ENCODE results near the gene CDA. TPM values are rescaled to one million over a fixed set of nuclear protein-coding genes. Genes with fewer than 3 reads are reported as not detected.

Gene CDA
- total and polyA plus RNA-seq, 2 donors from 2014 or later, result 6.0 to 29.9 TPM

GRCh38 chr1:20640183-20640597, 51.3 kb downstream of the CDA start:
- Histone ChIP-seq H3K9ac (ENCODE audit: low read length in 3 of 3) (no peak overlapping the region), H3K27ac (ENCODE audit: low read depth in 2 of 2, low read length in 2 of 2) (no peak overlapping the region), H3K9me3 (ENCODE audit: control insufficient read depth in 2 of 3, insufficient read depth in 1 of 3, low read length in 3 of 3) (no peaks in the 10 kb centered on the region), H3K4me3 (ENCODE audit: low read length in 3 of 3) (no peak overlapping the region), H3K36me3 (ENCODE audit: control insufficient read depth in 2 of 3, insufficient read depth in 3 of 3, low read length in 3 of 3) (peaks cover 8 to 57% (median 47%) of the 10 kb centered on the region in 3 donors), H3K27me3 (ENCODE audit: control insufficient read depth, insufficient read depth, low read length) (no peaks in the 10 kb centered on the region), H3K4me1 (ENCODE audit: control insufficient read depth in 2 of 3, insufficient read depth in 2 of 3, low read depth in 1 of 3, low read length in 3 of 3) (no peaks in the 10 kb centered on the region)
- peak; percentile 78 for TF ChIP-seq CTCF (IDR thresholded peaks at IDR 0.05; ENCODE audit: borderline replicate concordance, extremely low read depth, insufficient read depth)
- no peak for FAIRE-seq
- peak in 3 of 5 donors; percentile 50 to 71 (median 60) for DNase-seq
- intact Hi-C loops (cut with DNase I), result no loop called here

GRCh38 chr1:20641975-20642374, 53.1 kb downstream of the CDA start:
- no peak overlapping the region for H3K27ac ChIP-seq (ENCODE audit: low read depth in 2 of 2, low read length in 2 of 2)
- DNase-seq, result no peak
- no peaks in the 10 kb centered on the region for H3K27me3 ChIP-seq (ENCODE audit: control insufficient read depth, insufficient read depth, low read length)
- H3K4me1 ChIP-seq (ENCODE audit: control insufficient read depth in 2 of 3, insufficient read depth in 2 of 3, low read depth in 1 of 3, low read length in 3 of 3), result no peaks in the 10 kb centered on the region
- no peak for FAIRE-seq
- intact Hi-C loops (cut with DNase I), result no loop called here
- no peak for TF ChIP-seq CTCF (IDR thresholded peaks at IDR 0.05; ENCODE audit: borderline replicate concordance, extremely low read depth, insufficient read depth)
- H3K36me3 ChIP-seq (ENCODE audit: control insufficient read depth in 2 of 3, insufficient read depth in 3 of 3, low read length in 3 of 3), result peaks cover 8 to 60% (median 47%) of the 10 kb centered on the region in 3 donors
- no peak overlapping the region for H3K9ac ChIP-seq (ENCODE audit: low read length in 3 of 3)
- H3K4me3 ChIP-seq (ENCODE audit: low read length in 3 of 3), result no peak overlapping the region
- no peaks in the 10 kb centered on the region for H3K9me3 ChIP-seq (ENCODE audit: control insufficient read depth in 2 of 3, insufficient read depth in 1 of 3, low read length in 3 of 3)

GRCh38 chr1:20643080-20643479, 54.2 kb downstream of the CDA start:
- peaks cover 8 to 49% (median 41%) of the 10 kb centered on the region in 3 donors for H3K36me3 ChIP-seq (ENCODE audit: control insufficient read depth in 2 of 3, insufficient read depth in 3 of 3, low read length in 3 of 3)
- no peak overlapping the region for H3K9ac ChIP-seq (ENCODE audit: low read length in 3 of 3)
- no peak overlapping the region for H3K4me3 ChIP-seq (ENCODE audit: low read length in 3 of 3)
- TF ChIP-seq CTCF (IDR thresholded peaks at IDR 0.05; ENCODE audit: borderline replicate concordance, extremely low read depth, insufficient read depth), result no peak
- intact Hi-C loops (cut with DNase I), result no loop called here
- H3K9me3 ChIP-seq (ENCODE audit: control insufficient read depth in 2 of 3, insufficient read depth in 1 of 3, low read length in 3 of 3), result no peaks in the 10 kb centered on the region
- no peaks in the 10 kb centered on the region for H3K4me1 ChIP-seq (ENCODE audit: control insufficient read depth in 2 of 3, insufficient read depth in 2 of 3, low read depth in 1 of 3, low read length in 3 of 3)
- no peak overlapping the region for H3K27ac ChIP-seq (ENCODE audit: low read depth in 2 of 2, low read length in 2 of 2)
- FAIRE-seq (no peak), DNase-seq (no peak)
- H3K27me3 ChIP-seq (ENCODE audit: control insufficient read depth, insufficient read depth, low read length), result no peaks in the 10 kb centered on the region

- FAIRE-seq (no peak), DNase-seq (no peak)
- no peak for TF ChIP-seq CTCF (IDR thresholded peaks at IDR 0.05; ENCODE audit: borderline replicate concordance, extremely low read depth, insufficient read depth)
- no peak overlapping the region for H3K27ac ChIP-seq (ENCODE audit: low read depth in 2 of 2, low read length in 2 of 2)
- H3K4me3 ChIP-seq (ENCODE audit: low read length in 3 of 3), result no peak overlapping the region
- peaks cover 7 to 50% (median 49%) of the 10 kb centered on the region in 3 donors for H3K36me3 ChIP-seq (ENCODE audit: control insufficient read depth in 2 of 3, insufficient read depth in 3 of 3, low read length in 3 of 3)
- H3K4me1 ChIP-seq (ENCODE audit: control insufficient read depth in 2 of 3, insufficient read depth in 2 of 3, low read depth in 1 of 3, low read length in 3 of 3), result no peaks in the 10 kb centered on the region
- no peak overlapping the region for H3K9ac ChIP-seq (ENCODE audit: low read length in 3 of 3)
- H3K27me3 ChIP-seq (ENCODE audit: control insufficient read depth, insufficient read depth, low read length), result no peaks in the 10 kb centered on the region
- H3K9me3 ChIP-seq (ENCODE audit: control insufficient read depth in 2 of 3, insufficient read depth in 1 of 3, low read length in 3 of 3), result no peaks in the 10 kb centered on the region
- intact Hi-C loops (cut with DNase I), result no loop called here
Measured at GRCh38 chr1:20644416-20644815, 55.5 kb downstream of the CDA start.

Measured in kidney (tissue), 14 donors.